Left colon (tissue), 2 donors: Measurements from ENCODE around the gene ACP2. TPM values are rescaled to one million over a fixed set of nuclear protein-coding genes. Genes with fewer than 3 reads are reported as not detected.
A peak's percentile ranks its signal among the peaks of the same experiment; 100 is the strongest.

Source experiments
- ATAC-seq: fragments of 200-7000 bp; cut with Tn5 transposase; one replicate; pipeline ENCODE4 v1.9.1; 2020; ENCODE audit warnings: mild to moderate bottlenecking, moderate library complexity
- DNase-seq, 2 donors: peaks; one replicate each; pipeline ENCODE4 v3.0.0-alpha.2; 2020
- intact Hi-C, 2 donors: fragments of 100-400 bp; cut with DNase I in 1 of 2; cut with micrococcal nuclease in 1 of 2; formaldehyde crosslinking; loops; one replicate each; pipeline versions ENCODE4 v1.11.2 to v1.14.0; 2022; cut with DNase I, micrococcal nuclease
- total RNA-seq, 2 donors: library from RNA; stranded (reverse); fragmentation: NEBNext Ultra II Directional; extraction: Animal tissue kit (Norgen Biotek cat#: 25700); gene quantifications; one replicate each; pipeline ENCODE4 v1.2.1, GENCODE V29; 2021
- donor health status: DM: no; HTN: no; CAD: no.
- donor health status: DM: yes; HTN: yes; CAD: no.

ACP2 gene
- total RNA-seq, 2 donors from 2014 or later, result 47.8 to 53.5 TPM

- DNase-seq (no peak), ATAC-seq (peak; percentile 34)
- intact Hi-C loops, result no loop called here
These were observed 330 bp downstream of the ACP2 start for GRCh38 chr11:47248304-47248663.

- DNase-seq, result no peak
- intact Hi-C loops, result no loop called here
- no peak for ATAC-seq
These were observed 1.1 kb downstream of the ACP2 start for GRCh38 chr11:47247502-47247901.

DNA sequence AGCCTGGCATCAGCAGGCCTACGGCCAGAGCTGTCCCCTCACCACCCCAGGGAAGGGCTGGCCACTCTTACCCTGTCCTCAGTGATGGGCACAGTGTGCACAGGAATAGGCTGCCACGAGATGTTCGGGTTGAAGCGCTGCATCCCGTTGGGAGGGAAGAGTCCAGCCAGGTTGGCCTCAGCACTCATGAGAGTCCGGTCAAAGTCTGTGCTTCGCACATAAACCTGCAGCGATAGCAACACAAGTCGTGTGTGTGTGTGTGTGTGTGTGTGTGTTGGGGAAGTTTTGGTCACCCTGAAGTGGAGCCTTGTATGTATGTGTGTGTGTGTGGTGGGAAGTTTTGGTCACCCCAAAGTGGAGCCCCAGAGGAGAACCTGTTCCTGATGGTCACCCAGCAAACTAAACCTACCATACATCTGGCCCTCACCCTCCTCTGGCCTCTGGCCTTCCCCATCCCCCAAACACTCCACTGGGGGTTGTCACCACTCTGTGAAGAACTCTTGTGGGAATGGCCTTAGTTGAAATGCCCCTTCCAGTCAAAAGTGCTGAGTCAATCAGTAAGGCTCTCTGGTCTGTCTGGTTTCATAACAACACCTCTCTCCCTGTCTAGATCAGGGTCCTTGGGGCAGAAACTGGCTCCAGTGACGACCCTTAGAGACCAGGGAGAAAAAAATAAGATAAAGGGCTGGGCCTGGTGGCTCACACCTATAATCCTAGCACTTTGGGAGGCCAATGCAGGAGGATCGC is 2.8 kb downstream of the ACP2 start:
- DNase-seq (no peak), ATAC-seq (no peak)
- intact Hi-C loops, result no loop called here

DNA sequence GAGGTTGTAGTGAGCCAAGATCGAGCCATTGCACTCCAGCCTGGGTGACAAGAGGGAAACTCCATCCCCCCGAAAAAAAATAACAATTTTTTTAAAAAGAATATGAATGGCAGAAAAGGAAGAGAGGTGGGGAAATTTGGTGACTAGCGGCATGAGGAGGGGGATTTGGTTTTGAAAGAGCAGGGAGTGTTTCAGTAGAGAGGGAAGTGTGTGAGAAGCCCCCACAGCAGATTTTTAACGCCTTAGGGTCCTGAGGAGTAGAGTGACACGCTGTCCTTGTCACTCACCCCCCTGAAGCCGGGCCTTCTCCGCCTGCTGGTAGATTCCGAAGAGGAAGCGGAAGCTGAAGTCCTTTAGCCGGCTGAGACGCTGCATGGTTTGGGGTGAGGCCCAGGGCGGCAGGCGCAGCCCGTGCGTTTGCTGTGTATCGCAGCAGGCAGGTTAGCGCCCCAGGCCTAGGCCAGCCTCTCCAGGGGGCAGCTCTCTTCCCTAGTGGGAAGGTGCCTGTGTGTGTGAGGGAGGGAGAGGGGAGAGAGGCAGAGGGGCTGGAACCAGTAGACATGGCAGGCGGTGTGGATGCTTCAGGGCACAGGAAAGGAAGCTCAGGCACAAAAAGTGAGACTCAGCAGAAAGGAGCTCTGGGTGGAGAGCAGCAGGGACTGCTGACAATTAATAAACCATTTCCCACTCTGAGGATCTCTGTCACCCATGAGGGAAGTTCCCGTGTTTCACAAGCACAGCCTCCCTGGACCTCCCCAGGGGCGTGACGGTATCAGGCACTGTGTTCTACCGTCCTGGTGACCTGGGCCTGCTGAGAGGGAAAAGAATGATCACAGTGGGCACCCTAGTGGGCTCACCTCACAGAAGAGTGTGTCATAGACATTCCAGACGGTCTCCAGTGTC is 3.9 kb downstream of the ACP2 start:
- DNase-seq (no peak), ATAC-seq (no peak)
- intact Hi-C loops, result no loop called here

DNA sequence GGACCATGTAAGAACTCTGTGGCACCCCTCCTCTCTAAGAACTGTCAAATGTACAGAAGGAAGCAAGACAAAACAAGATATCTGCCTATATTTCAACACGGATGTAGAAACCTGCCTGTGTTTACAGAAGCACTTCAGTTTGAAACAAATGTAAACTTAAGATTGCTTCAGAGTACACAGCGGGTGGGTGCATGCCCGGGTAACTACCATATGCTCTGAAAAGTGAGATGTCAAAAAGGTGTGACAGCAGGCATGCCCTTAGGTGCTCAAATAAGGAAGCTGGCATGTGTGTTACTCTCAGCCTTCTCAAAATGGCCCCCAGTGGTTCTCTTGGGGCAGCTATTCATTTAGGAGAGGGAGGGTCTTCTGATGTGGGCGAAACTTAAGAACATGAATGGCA is 5.2 kb downstream of the ACP2 start:
- peak; percentile 68 for ATAC-seq
- DNase-seq, result no peak
- intact Hi-C loops, result no loop called here

DNA sequence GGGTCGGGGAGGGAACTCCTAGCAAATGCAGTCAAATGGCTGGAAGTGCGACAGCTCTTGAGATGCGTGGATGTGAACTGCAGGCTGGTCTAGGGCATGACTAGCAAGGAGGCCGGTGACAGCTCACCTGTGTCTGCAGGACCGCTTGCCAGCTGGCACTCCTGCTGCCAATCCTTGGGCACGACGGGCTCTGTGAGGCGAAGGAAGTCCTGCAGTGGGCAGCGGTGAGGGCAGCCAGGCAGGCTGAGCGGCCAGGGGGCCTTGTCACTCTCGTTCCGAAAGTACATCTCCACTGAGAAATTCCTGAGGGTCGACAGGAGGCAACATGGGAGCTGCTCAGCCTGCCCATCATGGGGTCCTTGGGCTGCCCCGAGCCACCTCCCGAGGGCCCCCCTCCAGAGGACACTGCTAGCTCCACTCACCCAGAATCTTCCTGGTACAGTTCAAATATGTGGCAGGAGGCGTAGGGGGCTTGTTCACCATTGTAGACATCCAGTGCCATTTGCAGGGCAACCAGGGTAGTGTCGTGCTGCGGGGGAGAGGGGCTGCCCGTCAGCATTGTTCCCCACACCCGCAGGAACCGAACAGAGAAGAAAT is 5.9 kb downstream of the ACP2 start:
- intact Hi-C loops, result no loop called here
- no peak for ATAC-seq
- no peak for DNase-seq

- DNase-seq (no peak), ATAC-seq (no peak)
- intact Hi-C loops, result no loop called here
These were observed 6.7 kb downstream of the ACP2 start for GRCh38 chr11:47241841-47242301.

GRCh38 chr11:47239852-47240251 is 8.8 kb downstream of the ACP2 start:
- intact Hi-C loops, result no loop called here
- ATAC-seq, result no peak
- no peak for DNase-seq

GRCh38 chr11:47236482-47236881 is 12.1 kb downstream of the ACP2 start:
- intact Hi-C loops, result no loop called here

DNA sequence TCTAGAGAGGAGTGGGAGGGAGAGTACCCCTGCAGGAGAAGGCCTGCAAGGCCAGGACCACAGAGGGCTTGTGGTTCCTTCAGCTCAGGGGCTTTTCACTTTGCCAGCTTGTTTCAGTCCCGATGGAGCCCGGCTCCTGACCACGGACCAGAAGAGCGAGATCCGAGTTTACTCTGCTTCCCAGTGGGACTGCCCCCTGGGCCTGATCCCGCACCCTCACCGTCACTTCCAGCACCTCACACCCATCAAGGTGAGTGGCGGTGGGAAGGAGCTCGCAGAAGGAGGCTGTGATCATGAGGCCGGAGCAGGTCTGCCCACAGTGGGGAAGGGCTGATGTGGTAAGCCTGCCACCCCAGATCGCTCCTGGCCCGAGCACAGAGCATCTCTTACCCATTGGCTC is 13.5 kb downstream of the ACP2 start:
- intact Hi-C loops, result no loop called here
- ATAC-seq (no peak), DNase-seq (no peak)

More at GRCh38 chr11:47236482-47236881, 12.1 kb downstream of the ACP2 start:
- ATAC-seq, result no peak
- DNase-seq, result no peak

GRCh38 chr11:47234669-47235100 is 13.9 kb downstream of the ACP2 start:
- intact Hi-C loops, result no loop called here
- DNase-seq, result peak; percentile 52 to 56
- ATAC-seq, result peak; percentile 66

DNA sequence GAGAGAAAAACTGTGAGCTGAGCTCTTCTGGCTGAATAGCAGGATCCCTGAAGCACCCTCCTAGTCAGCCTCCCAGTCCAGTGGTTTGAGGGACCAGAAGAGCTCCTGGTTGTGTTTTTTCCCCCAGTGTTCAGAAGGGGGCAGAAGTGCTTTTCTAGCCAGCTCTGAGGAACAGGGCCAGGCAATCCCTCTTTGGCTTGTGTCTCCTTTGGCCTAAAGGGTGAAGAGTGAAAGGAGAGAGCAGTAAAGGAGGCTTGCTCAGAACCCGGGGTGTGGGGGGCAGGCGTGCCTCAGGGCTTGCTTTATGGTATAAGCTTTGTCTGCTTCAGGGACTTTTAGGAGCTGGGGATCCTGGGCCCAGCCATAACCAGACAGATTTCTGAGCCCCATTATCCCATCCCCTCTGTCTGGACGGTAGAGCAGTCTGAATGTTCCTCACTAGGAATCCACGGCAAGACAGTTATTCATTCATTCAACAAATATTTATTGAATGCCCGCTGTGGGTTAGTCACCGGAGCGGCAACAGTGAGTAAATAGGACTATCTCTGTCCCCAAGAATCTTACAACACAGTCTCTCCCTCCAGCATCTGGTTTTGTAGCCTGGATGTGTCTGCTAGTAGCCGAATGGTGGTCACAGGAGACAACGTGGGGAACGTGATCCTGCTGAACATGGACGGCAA is 14.5 kb downstream of the ACP2 start:
- DNase-seq (no peak), ATAC-seq (peak; percentile 76)

GRCh38 chr11:47233051-47233450 is 15.6 kb downstream of the ACP2 start:
- intact Hi-C loops, result no loop called here
- ATAC-seq, result peak; percentile 14
- DNase-seq, result no peak

More for the DNA sequence above, 14.5 kb downstream of the ACP2 start:
- intact Hi-C loops, result no loop called here

DNA sequence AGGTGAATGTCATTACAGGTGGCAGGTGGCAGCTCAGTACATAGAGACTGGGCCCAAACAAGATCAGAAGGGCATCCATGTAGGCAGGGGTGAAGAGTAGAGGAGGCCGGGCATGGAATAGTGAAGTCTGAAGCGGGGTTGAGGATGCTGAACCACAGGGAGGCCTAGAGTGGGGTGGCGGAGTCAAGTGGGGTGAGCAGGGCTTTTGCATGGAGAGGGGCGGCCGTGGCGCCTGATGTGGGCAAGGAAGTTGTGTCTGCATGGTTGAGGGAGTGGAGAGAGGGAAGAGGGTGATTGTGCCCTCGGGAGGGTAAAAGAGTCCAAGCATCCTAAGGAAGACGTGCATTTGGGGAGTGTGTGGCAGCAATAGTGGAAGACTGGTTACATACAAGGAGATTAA is 19.5 kb downstream of the ACP2 start:
- intact Hi-C loops, result no loop called here
- no peak for DNase-seq
- no peak for ATAC-seq

DNA sequence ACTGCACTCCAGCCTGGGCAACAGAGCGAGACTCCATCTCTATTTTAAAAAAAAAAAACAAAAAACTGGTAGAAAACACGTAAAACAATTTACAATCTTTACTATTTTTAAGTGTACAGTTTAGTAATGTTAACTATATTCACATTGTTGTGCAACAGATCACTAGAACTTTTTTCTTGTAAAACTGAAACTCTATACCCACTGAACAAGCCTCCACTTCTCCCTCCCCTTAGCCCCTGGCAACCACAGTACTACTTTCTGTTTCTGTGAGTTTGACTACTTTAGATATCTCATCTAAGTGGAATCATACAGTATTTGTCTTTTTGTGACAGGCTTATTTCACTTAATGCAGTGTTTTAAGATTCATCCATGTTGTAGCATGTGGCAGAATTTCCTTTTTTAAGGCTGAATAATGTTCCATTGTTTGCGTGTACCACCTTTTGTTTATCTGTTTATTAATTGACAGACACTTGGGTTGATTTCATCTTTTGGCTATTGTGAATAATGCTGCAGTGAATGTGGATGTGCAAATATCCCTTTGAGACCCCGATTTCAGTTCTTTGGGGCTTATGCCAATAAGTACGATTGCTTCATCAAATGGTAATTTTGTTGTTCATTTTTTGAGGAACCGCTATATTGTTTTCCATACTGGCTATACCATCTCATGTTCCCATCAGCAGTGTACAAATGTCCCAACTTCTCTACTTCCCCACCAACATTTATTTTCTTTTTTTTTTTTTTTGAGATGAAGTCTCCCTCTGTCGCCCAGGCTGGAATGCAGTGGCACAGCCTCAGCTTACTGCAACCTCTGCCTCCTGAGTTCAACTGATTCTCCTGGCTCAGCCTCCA is 22.8 kb downstream of the ACP2 start:
- DNase-seq (no peak), ATAC-seq (no peak)
- intact Hi-C loops, result no loop called here

GRCh38 chr11:47222696-47223095 is 25.9 kb downstream of the ACP2 start:
- no peak for DNase-seq
- intact Hi-C loops, result no loop called here

GRCh38 chr11:47220401-47220821 is 28.2 kb downstream of the ACP2 start:
- ATAC-seq (peak; percentile 34), DNase-seq (no peak)
- intact Hi-C loops, result no loop called here

More at GRCh38 chr11:47222696-47223095, 25.9 kb downstream of the ACP2 start:
- ATAC-seq, result no peak

GRCh38 chr11:47216121-47216798 is 32.4 kb downstream of the ACP2 start:
- ATAC-seq (peak; percentile 26), DNase-seq (peak; percentile 59 to 70)
- intact Hi-C loops, result no loop called here
